GM08714 (cell line): ENCODE results near the gene UNC13C.

Experiments
- H3K4me3 ChIP-seq: fragments of 200-500 bp; sonication (Bioruptor generic); 2 replicates; pipeline ENCODE4 v1.5.1; 2014; ENCODE audit warnings: mild to moderate bottlenecking, low read length, inconsistent platforms
- ZNF274 ChIP-seq: IDR thresholded peaks from 2 replicates; pipeline ENCODE4 v1.6.1; 2012; ENCODE audit warnings: mild to moderate bottlenecking, low read depth, low read length

The UNC13C gene

DNA sequence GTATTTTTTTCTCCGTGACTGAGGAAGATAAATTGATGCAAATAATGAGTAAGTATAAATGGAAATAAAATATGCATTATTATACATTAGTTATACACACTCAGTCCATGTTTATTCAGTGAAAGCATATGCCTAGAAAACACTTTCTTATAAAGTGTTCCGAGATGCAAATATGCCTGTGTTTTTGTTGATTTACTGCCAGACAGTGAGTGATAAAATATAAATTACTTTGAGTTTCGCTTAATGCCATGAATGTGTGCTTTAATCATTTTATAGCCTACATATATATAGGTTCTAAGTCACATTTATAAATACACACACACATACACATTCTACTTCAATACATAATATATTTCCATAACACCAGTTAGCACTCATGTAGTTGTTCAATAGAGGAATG lies 569.2 kb downstream of the UNC13C start:
- no peak overlapping the region for H3K4me3 ChIP-seq
- no peak for TF ChIP-seq ZNF274

DNA sequence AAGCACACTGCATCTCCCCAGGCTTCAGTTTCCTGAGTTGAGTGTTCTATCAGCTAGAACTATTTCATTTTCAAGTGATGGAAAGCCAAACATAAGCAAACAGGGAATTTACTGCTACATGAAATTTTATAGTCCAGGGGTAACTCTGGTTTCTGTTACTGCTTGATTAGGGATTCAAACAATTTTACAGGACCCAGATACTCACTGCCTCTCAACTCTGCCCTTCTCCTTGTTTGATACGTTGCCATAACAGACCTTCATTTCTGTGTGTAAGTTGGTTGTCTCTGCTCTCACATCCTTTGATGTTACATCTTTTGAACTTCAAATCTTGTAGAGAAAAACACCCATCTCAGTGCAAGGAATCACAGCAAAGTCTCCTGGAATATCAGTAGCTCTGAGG lies 572.7 kb downstream of the UNC13C start:
- no peak overlapping the region for H3K4me3 ChIP-seq
- no peak for TF ChIP-seq ZNF274

DNA sequence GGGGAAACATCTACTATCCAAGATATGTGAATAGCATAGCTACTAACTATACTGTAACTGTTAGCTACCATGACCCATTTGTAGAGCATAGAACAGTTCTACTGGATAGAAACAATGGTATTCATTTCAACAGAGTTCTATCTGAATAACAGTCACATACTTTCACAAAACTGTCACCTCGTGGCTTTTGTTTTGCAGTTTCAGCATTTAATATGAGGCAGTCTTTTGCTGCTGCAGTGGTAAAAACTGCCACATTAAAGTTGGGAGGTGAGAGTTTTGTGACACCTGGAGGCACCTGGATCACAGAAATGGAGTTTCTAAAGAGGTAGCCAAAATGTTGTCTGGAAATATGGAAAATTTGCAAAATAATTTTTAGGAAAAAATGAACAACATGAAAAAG lies 578.0 kb downstream of the UNC13C start:
- no peak overlapping the region for H3K4me3 ChIP-seq
- no peak for TF ChIP-seq ZNF274

DNA sequence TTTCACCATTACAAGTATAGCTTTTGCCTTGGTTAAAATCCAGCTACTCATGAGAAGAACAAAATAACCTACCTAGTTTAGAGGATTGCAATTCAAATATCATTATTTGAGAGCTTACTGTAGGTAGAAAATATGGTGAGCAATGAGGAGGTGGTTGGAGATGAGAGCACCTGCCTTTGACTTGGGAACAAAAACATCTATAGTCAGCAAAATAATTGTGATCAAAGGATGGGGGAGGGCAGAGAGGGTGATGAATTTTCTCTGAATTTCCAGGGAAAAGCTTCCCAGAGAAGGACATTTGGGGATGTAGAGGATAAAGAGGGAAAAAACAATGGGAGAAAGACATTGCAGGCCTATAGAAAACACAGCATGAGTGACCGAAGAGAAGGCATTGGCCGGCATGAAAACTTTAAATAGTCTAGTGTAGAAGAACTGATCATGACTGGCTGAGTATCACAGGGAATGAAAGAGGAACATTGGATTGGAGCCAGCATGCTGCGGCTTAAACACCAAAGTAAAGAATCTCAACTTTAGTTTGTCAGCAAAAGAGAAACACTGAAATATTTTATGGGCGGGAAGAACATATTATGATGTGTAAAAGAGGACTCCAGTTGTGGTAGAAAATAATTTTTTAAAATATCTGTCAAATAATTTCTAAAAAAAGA lies 581.3 kb downstream of the UNC13C start:
- H3K4me3 ChIP-seq: no peak overlapping the region
- no peak for TF ChIP-seq ZNF274

DNA sequence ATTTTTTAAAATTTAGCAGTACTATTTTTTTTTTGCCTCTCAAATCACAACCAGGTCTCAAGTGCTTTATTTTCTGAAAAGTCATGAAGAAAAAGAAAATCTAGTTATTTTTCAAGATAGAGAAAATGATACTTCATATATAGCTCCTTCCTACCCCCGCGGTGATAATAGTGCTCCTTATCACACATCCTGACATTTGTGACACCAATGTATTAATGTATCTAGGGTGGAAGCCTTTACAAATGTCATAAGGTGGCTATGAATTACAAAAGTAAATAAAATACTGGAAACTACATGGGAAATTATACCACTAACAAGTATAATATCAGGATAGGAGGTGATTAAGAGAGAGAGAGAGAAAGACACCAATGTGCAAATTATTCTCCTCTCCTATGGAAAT lies 582.2 kb downstream of the UNC13C start:
- TF ChIP-seq ZNF274: no peak

DNA sequence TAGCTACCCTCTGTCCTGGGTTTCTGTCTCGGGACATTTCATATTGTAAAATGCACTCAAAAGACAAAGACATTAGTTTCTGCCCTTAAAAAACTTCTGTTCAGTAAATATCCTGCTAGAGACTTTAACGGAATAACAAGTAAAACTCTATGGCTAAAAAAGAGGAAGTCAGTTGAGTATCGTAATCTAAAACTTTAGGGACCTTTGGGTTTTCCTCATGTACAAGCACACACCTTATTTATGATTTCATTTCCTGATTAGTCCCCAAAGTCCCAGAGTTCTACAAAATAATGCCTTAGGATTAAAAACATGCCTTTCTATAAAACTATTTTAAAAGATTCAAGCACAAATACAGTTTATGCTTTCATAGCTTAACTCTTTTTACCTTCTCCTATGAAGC lies 585.9 kb downstream of the UNC13C start:
- TF ChIP-seq ZNF274: no peak
- no peak overlapping the region for H3K4me3 ChIP-seq

More for the DNA sequence above, 582.2 kb downstream of the UNC13C start:
- no peak overlapping the region for H3K4me3 ChIP-seq

DNA sequence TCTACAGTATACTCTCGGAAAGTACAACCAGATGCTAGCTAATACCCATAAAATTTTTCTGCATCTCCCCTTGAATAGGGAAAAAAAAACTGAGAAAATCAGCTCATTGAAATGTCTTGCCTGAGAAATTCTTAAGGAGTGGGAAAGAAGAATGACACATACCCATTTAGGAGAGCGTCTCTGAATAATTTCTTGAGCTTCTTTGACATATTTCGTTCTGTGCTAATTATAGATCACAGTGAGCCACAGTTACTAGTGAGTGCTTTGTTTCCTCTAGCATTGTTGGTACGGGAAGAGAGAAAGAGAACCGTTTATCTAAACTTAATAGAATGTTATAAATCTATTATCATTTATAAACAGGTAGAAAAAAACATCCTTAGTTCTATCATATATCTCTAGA lies 588.4 kb downstream of the UNC13C start:
- no peak overlapping the region for H3K4me3 ChIP-seq
- no peak for TF ChIP-seq ZNF274

DNA sequence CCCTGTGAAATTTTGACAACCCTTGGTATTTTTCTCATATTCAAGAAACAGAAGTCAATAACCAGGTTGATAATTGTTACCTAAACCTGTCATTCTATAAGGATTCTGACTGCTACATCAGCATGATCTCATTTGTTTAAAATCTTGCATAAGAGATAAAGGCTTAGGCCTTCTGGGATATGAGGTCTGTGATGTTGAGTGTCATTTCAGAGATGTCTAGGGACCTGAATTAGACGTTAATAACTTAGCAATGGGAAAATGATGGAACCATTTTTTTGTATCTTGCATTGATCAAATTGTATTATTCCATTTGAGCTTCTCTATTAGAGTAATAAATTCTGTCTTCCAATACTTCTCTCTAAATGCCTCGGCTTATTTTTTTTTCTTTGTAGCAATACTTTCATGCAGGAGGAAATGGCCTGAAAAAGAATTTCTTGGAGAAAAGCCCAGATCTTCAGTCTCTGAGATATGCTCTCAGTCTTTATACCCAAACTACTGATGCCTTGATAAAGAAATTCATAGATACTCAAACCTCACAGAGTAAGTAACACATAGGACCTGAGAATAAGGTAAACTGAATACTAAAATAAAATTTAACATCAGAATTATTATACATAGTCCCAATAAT lies 589.3 kb downstream of the UNC13C start:
- no peak for TF ChIP-seq ZNF274
- H3K4me3 ChIP-seq: no peak overlapping the region

DNA sequence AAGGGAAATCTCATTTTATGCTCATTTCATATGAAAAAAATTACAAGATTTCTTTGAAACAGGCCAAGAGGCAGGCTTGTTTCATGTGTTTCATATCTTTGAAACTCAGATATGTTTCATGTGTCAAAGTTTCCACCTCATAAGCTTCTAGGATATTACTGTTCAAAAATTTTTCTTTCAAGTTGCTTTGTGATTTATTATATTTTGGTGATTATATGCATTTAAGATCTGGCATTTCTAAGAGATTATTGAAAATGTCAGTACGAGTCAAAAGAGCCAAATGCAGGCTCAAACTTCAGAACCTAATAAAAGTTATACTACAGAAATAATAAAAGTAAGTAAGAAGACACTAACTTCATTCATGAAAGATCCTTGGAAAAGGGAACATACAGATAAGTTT lies 590.1 kb downstream of the UNC13C start:
- no peak overlapping the region for H3K4me3 ChIP-seq
- no peak for TF ChIP-seq ZNF274

DNA sequence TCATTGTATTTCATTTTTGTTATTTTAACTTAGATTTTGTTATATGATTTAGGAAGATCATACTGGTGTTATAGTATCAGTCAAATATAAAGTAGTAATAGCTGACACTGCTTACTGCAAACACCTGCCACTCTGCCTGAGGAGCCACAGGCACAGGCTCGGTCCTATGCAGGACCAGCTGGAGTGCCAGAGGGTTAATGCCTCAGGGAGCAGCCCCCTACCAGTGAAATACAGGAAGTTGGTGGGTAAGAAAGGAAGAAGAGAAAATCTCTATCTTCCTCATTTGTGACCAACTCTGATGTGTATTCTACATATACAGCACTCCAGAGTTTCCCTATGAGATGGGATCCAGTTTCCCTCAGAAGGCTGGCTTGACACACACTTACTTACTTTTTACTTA lies 593.3 kb downstream of the UNC13C start:
- TF ChIP-seq ZNF274: no peak
- H3K4me3 ChIP-seq: no peak overlapping the region

DNA sequence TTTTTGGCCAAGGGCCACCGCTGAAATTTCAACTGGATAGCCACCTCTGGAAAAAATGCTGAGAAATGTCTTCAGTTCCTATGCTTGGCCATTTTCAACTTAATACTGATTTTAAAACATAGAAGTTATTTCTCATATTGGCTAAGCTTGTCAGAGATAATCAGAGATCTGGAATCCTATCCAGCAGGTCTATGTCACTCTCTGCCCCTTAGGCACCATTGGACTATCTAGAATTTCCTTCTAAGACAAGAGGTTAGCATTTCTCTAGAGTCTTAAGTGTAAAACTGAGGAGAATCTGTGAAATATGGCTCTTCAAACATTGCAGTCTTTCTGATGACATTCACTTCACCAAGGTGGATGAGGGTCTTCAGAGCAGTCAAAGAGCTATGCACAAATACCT lies 597.3 kb downstream of the UNC13C start:
- no peak for TF ChIP-seq ZNF274

DNA sequence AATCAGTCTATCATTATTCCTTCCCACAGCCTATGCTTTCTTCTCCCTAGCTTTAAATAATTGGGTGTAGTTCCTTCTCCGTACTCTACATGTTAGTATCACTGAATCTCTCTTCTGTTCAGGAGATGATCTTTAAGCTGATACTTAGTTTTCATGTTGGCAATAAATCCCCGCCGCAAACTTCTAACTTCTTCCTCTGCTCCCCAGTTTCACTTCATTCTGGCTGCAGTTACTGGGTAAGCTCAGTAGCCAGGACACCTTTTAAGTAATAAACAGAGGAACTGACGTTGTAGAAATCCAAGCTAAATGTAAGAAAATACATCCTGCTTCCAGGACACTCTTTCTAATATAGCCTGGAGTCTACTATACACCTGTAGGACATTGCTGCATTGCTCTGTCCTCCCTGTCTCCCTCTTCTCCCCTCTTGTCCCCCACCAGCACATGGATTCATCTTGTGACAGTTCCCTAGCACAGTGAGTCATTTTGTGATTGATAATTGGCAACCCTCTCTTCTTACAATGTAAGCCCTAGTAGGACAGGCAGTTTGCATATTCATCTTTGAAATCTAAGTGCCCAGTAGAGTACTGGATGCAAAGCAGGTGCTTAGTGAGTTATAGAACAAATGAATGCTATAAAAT lies 598.2 kb downstream of the UNC13C start:
- TF ChIP-seq ZNF274: no peak
- H3K4me3 ChIP-seq: no peak overlapping the region

More for the DNA sequence above, 597.3 kb downstream of the UNC13C start:
- no peak overlapping the region for H3K4me3 ChIP-seq

DNA sequence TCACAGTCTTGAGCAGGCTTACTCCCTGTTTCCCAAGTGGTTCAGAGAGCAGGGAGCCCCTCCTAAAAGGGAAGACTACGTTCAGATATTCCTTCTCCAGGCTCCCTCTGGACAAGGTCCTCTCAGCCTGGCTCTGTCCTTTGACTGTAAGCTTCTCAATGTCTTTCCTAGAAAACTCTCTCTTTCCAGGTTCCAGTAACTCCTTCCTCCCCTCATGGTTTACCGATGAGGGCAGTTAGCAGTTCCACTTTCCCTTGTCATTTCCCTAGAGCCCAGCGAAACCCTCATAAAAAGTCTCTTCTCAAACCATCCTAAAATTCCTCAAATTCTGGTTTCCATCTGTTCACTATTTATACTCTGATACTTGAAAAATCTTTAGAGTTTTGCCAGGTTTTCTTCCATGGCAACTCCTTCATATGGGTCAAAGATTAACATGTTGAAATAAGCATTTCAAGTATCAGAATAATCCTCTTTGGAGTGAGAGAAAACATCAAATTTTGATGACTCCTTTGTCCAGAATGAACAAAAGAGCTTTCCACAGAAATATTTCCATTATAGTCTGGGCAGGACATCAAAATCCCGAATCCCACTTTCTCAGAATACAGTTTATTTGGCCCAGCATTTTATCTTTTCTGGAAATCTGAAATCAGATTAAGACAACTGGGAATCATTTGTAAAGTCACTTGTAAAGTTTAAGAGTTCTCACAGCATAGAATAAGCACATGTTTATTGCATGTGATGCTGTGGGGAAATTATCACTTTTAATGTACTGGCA lies 599.4 kb downstream of the UNC13C start:
- no peak overlapping the region for H3K4me3 ChIP-seq
- no peak for TF ChIP-seq ZNF274

DNA sequence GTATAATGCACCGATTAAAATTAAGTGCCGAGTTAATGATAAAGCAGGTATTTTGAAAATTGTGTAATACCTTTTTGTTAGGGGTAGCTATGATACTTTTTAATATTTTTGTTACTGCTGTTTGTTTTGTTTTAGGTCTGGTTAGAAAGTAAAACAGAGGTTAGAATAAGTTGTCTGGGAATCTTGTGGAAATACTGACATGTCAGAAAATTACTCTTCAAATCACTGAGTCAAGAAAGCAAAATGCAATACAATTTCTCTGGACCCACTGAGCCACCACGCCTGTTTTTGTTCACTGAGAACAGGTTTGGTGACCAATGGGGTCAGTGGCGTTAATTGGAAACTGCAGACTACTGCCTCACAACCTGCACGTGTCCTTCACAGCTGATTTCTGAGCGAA lies 601.6 kb downstream of the UNC13C start:
- H3K4me3 ChIP-seq: no peak overlapping the region
- TF ChIP-seq ZNF274: no peak
